Kasumi-1 (cell line): Measurements from ENCODE around the gene C6orf118.

Experiments
- DNase-seq, 2 experiments: peaks; one replicate each; lab custom pipeline; 2025; lab: John Stamatoyannopoulos, UW

The C6orf118 gene

DNA sequence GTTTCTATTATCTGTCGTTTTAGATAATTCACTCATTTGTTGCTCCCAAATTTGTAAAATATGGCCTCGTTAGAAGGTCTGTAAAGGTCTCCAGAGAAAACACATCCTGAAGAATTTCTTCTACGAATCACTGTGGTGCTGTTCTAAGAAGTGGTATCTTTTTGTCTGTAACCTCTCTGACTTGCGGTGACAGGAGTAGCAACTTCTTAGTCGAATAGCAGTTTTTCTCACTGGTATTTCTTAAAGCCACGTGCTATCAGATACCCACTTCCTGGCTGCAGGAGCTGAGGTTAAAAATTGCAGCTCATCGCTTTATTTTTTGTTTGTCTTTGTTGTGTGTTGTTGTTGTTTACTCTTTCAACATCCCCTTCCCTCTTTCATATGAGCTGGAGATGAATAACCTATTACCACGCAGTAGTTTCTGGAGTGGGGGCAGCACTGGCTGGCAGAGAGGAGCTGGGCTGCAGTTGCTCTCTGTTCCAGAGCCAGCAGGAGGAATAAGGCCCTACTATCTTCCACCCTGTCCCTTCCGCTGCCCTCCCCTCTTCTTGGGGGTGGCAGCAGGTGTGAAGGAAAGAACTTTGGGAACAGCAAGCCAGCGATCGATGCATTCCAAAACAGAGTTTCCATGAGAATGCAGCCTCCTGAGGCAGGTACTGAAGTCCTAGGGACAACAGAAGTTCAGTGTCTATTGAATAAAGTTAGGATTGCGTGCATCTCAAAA lies 64.7 kb downstream of the C6orf118 start:
- no peak for DNase-seq

DNA sequence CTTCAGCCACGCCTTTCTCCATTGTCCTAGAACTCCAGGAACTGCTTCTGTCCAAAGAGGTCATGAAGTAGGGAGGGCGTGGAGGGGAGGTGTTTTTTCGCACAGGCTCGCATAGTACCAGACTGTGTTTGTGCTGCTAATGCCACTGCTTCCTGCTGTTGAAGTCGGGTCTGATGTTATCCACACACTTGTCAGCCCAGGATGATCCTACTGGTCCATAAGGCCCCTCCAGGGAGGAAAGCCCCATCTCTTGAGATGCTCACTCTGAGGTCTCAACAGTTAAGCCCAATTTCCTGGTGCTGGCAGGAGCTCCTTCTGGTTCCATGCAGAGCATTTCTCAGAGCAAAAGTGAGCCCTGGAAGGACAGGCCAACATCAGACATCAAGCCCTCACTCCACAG lies 65.6 kb downstream of the C6orf118 start:
- DNase-seq = no peak

DNA sequence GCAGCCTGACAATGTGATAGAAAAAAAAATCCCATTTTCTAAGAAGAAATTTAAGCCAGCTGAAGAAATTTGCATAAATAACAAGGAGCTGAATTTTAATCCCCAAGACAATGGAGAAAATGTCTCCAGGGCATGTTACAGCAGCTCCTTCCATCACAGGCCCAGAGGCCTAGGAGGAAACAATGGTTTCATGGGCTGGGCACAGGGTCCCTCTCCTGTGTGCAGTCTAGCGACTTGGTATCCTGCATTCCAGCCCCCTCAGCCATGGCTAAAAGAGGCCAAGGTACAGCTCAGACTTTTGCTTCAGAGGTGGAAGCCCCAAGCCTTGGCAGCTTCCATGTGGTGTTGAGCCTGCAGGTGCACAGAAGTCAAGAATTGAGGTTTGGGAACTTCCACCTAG lies 73.1 kb downstream of the C6orf118 start:
- DNase-seq = no peak

DNA sequence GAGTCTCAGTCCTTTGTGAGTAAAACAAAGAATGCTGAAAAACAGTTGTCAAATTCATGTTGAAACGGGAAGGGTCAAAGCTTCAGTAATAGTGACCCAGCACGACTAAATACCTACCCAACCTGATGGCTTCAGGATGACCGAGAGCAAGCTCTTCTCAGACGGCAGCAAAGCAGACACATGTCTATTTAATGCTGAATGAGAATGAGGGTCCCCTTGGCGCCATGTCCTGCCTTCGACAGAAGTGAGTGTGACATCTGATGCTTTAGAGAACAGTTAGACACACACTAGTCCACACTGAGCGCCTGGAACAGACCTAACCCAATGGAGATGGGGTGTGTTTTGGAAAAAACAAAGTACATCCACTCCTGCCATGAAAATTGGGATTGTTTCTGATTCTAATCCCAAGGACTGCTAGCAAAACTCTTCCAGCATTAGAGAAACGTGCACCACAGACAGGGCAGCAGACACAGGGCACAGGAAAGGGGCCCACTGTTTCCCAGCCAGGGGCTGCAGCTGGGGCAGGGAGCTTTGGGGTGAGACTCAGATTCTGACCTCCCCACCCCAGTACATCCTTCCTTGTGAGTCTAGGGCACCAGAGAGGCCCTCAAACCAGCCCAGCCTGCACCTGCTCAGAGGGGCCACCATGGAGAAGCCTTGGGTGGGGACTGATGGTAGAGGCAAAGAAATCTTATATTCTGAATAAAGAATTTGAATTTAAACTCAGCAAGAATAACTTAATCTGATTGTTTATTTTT lies 76.5 kb downstream of the C6orf118 start:
- no peak for DNase-seq

DNA sequence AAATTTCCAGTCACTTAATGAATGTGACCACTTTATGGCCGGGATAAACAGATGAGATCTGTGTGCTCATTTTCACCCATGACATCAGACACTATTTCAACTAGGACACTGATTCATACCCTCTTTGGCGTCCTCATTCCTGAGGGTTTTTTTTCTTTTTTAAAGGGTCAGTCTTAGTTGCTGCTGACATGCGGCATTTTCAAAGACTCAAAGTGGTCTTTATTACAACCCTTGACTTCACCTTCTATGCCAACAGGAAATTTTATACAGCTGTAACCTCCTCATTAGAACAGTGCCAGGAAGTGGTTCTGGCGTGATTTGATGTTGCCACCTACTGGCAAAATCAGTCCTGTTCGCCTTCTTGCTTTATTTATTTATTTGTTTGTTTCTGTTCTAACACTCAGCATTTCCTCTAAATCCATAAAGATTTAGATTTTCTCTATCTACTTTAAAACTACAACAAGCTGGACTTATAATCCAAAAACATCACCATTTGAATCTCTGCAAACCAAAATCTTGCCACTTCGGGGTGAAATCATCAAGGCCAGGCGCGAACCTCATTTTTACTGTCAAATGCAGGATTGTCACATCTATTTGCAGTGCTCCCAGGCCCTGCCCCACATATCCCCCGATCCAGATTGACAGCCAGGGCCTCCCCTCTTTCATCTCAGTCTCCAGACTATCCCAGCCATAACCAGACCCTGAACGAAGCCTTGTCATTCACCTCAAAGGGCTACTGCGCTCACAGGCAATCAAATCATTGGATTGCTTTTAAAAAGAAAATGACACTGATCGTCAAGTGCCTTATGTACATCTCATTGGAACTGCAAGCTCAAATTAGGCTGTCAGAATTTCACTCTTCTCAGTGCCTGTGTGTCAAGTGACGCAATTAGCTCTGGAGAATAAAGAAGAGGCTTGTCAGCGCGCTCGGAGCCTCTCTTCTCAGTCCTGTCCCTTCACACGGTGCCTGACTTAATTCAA lies 77.5 kb downstream of the C6orf118 start:
- DNase-seq = no peak

DNA sequence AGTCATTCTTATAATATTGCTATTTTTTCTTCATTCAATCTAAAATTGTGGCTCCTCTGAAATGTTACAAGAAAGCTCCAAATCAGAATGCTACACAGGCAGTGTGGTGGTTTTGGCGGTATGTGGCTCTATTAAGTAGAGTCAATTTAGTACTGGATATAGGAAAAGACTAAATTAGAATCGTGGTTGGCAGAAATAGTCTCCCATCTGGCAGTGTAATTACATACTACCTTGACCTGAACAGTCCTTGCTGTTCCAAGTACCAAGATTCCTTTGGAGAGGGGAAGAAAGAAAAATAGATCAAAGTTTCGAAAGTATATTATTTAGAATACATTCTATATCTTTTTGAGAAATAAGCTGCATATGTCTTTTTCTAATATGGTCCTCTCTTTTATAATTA lies 78.2 kb downstream of the C6orf118 start:
- DNase-seq = no peak
